Activated CD4-positive, alpha-beta T cell treated with anti-CD3 and anti-CD28 coated beads, Interleukin-2, amount 50 U/mL, for 4 hours (primary cell): Measurements from ENCODE around the gene TBC1D22A.

Source experiments
- DNase-seq, 2 experiments: peaks; one replicate each; pipeline ENCODE4 v3.0.0-alpha.2; 2020

Gene TBC1D22A

GRCh38 chr22:47021371-47022074 lies 259.1 kb downstream of the TBC1D22A start:
- DNase-seq: no peak

DNA sequence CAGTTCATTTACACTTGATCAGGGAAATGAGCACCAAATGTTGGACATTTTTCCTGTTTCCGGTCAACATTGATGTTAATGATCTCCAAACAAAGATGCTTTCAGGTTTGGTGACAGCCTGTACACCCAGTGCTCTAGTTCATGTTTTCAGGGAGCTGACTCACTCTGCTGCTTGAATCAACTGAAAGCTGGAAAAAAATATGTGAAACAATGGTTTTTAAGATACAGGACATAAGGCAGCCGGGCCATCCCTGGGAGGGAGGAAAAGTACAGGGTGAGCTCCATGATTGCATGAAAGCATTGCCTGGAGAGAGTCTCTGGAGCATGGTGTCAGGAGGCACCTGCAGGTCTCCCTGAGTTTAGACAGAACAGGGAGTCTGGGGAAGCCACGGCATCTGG lies 259.6 kb downstream of the TBC1D22A start:
- DNase-seq: no peak

- DNase-seq: no peak
Observed at GRCh38 chr22:47022475-47022874, 260.0 kb downstream of the TBC1D22A start.

- DNase-seq: no peak
Observed at GRCh38 chr22:47023871-47024270, 261.4 kb downstream of the TBC1D22A start.

- no peak for DNase-seq
Observed at GRCh38 chr22:47027766-47028165, 265.3 kb downstream of the TBC1D22A start.

GRCh38 chr22:47029244-47030074 lies 267.0 kb downstream of the TBC1D22A start:
- DNase-seq: no peak

DNA sequence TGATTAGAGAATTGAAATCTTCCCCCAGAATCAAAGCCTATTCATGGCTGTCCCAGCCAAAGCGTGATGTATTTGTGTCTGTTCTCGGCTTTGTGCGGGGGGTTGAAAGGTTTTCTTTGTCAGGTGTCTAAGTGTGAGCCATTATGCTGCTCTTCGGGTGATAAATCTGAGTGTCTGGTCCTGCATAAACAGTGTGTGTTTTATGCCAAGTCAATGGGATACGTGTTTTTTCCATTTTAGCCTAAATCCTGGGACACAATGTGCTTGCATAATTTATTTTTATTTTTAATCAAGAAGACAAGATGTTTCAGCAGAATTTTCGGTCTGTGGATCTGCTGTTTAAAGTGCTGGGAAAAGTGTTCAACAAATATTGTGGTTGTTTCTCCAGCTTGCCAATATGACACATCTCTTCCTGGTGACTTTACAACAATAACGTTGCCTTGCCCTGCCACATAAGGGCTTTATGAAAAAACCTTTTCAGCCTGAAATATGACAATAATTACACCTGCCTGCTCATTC lies 267.8 kb downstream of the TBC1D22A start:
- no peak for DNase-seq

DNA sequence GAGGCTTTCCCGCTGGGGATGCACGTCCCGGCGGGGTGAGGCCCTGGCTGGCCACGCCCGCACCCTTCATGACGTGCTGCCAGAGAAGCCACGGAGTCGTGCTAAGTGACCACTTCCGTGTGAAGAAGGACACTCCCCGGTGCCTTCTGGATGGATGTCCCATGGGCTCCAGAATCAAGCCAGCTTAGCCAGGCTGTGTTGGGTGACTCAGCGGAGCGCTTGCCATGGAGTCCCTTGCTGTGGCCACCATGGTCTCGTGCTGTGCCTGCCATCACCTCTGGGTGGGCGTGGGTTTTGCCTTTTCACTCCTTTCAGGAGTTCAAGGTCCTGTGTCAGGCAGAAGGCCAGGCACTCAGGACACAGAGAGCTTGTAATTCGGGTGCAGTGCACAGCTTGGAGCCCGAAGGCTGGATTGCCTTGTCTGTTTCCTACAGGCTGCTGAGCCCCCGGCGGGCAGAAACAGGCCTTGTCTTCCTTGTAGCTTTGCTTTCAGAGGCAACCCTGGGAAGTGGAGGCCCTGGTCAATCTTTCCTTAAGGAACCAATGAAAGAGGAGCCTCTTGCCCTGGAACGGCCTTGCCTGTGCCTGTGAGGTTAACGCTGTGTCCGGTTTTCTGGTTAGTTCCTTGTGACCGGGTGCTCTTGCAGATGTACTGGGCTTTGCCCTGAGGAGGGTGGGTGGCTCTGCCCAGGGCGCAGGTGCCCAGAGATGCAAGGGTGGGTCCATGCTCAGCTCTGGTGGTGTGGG lies 268.6 kb downstream of the TBC1D22A start:
- DNase-seq: no peak

GRCh38 chr22:47031628-47031915 lies 269.1 kb downstream of the TBC1D22A start:
- DNase-seq: no peak

DNA sequence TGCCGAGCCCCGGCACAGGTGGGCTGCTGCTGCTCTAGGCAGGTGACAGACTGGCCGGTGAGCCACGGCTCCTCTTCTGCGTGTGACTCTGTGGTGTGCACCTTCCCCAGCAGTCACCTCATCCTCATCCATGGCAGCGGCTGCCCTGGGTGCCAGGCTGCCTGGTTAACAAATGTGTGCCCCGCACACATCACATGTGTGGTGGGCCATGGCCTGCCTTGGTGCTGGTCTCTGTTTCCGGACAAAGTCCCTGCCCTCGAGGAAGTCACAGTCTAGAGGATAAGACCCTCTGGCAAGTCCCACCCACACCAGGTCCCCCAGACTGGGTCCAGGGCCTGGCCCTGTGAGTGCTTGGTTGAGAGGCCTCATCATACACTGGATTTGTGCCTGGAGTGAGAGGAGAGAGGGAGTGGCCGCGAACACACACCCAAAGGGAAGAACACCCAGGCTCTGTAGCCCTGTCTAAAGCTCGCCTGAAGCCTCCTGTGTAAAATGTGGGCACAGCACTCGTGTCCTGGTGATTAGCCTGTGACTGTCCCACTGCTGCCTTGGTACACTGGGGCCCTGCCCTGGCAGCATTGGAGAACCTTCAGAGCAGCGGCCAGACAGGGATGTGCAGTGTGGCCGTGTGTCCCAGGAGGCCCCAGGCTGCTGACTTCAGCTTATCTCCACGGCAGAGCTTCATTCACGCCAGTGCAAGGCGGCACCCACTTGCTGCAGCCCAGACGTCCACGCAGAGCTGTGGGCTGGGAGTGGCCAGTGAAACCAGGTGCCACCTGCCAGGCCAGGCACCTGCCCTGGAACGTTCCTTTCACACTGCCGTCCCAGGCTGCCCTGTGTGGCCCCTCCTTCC lies 269.9 kb downstream of the TBC1D22A start:
- no peak for DNase-seq

- no peak for DNase-seq
Observed at GRCh38 chr22:47032956-47033647, 270.7 kb downstream of the TBC1D22A start.

GRCh38 chr22:47033648-47034000 lies 271.2 kb downstream of the TBC1D22A start:
- DNase-seq: no peak

- DNase-seq: no peak
Observed at GRCh38 chr22:47034076-47034808, 271.8 kb downstream of the TBC1D22A start.

DNA sequence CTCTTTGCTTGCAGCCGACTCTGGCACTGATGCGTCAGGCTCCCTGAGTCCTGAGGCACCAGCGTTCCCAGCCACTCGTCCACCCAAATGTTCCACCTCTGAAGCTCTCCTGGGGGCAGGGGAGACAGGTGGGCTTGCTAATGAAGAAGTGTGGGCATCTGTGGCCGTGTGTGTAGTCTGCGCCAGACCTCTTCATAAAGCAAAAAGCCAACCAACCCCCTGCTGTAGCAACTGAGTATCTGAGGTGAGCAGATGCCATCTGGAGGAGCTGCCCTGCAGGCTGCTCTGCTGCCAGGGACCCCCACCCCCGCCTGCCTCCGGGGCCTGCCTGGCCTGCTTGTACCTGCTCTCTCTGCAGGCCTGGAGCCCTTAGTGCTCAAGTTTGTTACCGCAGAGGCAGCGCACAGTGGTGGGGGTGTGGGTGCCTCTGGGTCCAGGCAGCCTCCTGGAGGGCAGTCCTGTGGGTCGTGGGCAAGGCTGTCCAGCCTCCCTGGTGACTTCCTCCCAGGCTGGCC lies 272.5 kb downstream of the TBC1D22A start:
- DNase-seq: no peak

GRCh38 chr22:47035425-47035881 lies 273.0 kb downstream of the TBC1D22A start:
- no peak for DNase-seq

GRCh38 chr22:47036352-47036751 lies 273.9 kb downstream of the TBC1D22A start:
- DNase-seq: no peak

GRCh38 chr22:47036936-47037485 lies 274.6 kb downstream of the TBC1D22A start:
- no peak for DNase-seq

GRCh38 chr22:47038206-47038835 lies 275.9 kb downstream of the TBC1D22A start:
- no peak for DNase-seq

DNA sequence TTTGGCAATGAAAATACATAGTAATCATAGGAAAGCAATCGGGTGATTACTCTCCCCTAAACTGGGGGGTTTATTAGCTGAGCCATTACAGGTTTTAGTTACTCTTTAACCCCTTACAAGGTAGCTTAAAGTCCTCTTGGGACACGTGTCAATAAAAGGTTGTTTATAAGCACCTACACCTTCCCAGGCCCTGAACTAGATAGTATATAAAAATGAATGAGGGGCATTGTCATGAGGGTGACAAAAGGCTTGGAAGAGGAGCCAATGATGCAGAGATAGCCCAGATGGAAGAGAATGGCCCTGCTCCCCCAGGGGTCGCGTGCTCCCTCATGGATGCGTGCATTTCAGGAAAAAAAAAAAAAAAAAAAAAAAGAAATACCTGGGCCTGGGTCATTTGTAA lies 276.9 kb downstream of the TBC1D22A start:
- DNase-seq: no peak
